ENCODE results near the gene ARHGDIB. TPM values are rescaled to one million over a fixed set of nuclear protein-coding genes. Genes with fewer than 3 reads are reported as not detected.

The ARHGDIB gene
- total RNA-seq, 1 donor from 2014 or later: 1,194 TPM

DNA sequence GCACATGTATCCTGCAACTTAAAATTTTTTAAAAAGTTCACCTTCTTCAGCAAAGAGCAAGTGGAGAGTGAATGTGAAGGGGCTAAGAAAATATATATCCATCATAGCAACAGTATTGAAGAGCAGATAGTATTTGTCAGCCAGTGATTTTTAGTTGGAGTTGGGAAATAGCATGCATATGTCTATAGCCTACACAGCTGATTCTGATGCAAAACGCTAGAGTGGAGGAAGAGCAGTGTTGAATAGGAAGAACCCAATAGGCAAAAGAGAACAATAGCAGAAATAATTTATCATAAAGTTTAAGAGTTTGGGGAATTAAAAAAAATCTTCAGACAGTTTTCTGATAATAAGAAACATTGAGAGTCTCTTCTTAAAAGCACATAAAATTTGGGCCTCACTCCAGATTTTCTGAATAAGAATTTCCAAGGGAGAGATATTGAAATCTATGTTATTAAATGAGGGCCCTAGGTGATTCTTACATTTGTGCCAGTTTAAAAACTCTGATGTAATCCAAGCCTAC lies 23.4 kb upstream of the ARHGDIB start:
- intact Hi-C loops (cut with micrococcal nuclease): no loop called here

DNA sequence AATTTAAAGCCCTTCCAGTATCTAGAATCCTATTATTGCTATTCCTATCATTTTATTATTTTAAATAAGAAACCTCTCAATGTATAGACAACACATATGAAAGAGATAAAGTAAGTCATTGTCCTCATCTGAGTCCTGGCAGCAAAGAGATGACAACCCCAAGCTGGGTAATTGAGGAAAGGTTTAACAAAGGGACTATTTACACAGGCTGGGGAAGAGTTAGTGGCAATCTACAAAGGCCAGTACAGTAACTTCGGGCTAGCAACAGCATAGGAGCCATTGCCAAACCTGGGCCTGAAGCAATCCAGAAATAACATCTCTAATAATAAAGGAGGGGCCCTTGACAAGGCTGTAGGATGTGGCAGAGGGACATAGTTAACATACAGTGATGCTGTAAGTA lies 22.6 kb upstream of the ARHGDIB start:
- intact Hi-C loops (cut with micrococcal nuclease): no loop called here

DNA sequence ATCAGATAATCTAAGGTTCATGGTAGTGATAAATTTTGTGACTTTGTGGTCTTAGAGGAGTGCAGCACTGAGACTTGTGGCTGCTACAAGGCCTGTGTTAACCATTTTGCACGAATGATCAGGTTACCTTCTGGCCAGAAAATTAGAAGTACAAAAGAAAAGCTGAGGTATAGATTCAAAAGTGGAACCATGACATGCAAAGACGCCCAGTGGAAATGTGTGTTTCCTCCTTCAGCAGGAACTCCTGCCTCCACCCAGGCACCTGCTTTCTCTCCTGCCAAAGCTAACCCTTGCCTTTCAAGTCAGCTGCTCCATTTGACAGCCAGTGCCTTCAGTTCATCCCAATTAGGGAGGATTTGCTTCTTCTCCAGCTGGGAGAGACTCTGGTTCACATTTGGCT lies 21.6 kb upstream of the ARHGDIB start:
- intact Hi-C loops (cut with micrococcal nuclease): no loop called here

DNA sequence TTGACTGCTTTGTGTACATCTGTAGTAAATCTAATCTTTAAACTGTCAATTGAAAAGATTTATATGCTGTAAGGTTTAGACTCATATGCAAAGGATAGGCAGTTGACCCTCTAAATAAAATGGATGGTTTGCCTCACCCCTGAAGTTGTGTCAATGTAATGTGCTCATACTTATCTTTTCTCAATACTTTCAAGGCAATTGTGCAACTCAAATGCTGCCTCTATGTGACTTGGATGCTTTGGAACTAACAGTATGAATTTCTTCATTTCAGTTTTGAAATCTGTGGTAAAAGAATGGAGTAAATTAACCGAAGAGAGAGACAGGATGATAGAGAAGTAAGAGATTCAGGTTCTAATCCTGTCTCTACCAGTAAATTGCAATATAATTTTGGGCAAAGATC lies 21.2 kb upstream of the ARHGDIB start:
- intact Hi-C loops (cut with micrococcal nuclease): no loop called here

DNA sequence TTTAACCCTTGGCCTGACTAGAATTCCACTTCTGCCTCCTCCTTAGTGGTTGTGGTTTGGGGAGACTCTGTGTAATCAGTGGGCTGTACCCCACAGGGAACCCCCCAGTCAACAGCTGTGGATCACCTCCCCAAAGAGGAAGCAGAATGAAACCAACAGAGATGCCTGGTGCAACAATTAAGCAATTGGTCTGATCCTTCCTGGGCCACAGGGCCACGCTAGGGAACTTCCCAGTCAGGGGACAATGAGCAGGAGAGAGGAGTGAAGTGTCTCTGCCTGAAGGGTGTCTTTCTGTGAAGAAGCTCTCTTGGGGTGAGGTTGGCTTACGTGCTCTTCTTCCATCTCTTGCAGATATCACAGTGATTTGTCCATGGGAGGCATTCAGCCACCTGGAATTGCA lies 19.6 kb upstream of the ARHGDIB start:
- intact Hi-C loops (cut with micrococcal nuclease): no loop called here

DNA sequence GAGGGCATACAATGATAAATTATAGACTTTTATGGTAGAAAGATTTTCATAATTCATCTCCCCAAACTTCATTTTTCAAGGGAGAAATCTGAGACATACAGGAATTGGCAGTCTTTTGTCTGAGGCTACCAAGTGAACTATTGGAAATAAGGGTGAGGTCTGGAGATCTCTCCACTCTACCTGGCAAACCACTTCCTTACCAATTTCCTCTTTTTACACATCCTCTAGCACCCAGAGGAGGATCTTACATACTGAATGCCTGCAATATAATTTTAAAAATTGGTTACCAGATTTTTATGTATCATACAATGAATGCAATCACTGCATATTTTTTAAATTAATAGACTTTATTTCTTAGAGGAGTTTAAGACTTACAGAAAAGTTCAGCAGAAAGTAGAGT lies 18.1 kb upstream of the ARHGDIB start:
- intact Hi-C loops (cut with micrococcal nuclease): loop anchor here (1.0 kb wide), 1 partner anchor 18 kb away; the partner anchor contains the start of gene ARHGDIB

DNA sequence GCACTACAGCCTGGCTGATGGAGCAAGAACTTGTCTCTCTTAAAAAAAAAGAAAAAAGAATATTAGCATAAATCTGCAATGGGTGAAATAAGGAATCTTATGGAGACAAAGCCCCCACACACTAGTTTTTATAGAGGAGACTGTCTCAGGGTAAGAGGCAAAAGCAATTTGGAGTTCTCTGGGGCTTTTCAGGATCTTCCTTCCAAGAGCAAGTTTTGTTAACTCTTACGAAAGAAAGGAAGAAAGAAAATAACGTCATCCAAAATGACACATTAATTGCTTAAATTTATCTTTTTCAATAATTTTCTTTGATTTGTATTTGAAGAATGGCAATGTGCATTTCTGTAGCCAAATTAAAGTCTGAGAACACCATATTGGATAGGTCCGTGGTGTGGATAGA lies 15.3 kb upstream of the ARHGDIB start:
- intact Hi-C loops (cut with micrococcal nuclease): no loop called here

DNA sequence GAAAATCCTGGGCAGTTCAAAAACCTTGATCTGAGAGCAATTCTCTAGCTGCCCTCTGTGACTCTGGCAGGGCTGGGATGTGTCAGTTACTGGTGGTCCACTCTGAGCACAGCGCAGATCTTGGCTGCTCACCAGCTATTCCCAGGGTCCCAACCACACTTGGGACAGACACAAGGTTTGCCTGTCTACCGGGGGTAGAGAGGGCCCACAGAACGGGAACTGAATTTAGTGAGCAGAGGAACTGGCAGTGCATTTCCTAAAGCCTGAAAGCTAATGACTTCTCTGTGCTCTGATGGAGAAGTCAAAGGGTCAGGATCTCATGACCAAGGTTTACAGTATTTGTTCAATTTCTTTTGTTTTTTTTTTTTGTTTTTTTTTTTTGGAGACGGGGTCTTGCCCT lies 14.1 kb upstream of the ARHGDIB start:
- intact Hi-C loops (cut with micrococcal nuclease): no loop called here

DNA sequence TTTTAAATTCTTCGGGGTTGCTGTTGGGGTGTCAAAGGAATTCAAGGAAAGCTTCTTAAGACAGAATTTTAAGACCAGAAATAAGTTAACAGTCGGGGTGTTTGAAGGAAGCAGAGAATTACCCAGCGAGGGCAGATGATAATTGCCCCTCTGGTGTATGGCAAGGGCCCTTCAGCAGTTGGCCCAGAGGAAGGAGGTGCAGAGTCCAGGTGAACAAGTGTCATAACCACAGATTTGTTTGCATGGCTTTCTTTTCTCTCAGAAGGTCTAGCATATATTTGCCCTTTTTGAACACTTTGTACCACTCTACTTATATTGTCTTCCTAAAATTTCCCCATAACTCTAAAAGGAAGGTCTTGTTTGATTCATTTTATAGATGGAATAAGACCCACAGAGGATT lies 13.2 kb upstream of the ARHGDIB start:
- intact Hi-C loops (cut with micrococcal nuclease): no loop called here

DNA sequence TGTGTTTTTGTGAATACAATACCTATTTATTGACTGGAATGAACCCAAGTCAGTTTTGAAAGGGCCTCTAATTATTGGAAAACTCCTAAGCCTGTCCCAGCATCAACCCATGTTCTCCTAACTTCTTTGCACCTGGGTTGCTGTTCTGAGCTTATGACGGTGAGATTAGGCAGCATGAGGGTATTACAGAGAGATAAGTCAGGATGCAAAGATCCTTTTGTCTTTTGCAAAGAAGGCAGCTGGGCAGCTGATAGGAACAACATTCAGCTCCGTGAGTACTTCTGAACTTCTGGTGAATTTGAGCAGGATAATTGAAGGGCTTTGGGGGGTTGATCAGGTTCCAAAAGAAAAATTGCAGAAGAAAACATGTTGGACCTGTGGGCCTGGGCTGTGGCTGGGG lies 11.4 kb upstream of the ARHGDIB start, which contains the start of gene PDE6H:
Gene PDE6H (plus strand): TSS at position 227 of the 400 bp plus-strand sequence. CDS start 4,971 bp downstream, outside the sequence.
- intact Hi-C loops (cut with micrococcal nuclease): no loop called here

DNA sequence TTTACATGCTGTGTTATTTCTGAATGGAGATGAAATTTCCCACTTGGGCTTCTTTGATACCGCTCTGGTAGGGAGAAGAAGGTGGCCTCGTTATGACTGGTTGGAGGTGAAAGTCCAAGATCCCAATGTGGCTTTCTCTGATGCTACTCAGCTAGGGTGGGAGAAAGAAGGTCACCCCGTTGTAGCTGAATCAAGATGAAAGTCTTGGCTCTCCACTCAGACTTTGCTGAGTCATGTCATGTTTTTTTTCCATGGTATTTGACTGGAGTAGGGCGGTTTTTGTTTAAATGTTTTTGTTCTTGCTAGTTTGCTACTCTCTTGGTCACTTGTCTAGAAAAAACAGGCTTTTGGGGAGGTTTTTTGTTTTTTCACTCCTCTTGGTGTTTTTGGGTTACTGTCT lies 9.1 kb upstream of the ARHGDIB start:
- intact Hi-C loops (cut with micrococcal nuclease): no loop called here

DNA sequence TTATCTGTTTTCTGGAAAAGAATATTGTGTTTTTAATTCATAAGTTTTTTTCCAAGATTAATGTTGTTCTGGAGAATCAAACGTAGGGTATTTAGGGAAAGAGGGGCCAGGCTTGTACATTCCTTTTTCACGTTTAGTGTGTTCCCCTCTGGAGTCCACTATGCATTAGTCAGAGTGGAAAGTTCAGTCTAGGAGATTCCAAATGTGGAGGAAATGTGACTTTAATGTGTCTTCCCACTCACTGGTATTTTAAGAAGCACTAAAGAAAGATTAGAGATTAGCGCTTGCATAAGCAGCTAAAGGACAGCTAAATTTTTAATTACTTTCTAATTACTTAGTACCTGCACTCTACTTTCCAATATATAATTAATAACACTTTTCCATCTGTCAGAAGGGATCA lies 7.1 kb upstream of the ARHGDIB start:
- intact Hi-C loops (cut with micrococcal nuclease): no loop called here

DNA sequence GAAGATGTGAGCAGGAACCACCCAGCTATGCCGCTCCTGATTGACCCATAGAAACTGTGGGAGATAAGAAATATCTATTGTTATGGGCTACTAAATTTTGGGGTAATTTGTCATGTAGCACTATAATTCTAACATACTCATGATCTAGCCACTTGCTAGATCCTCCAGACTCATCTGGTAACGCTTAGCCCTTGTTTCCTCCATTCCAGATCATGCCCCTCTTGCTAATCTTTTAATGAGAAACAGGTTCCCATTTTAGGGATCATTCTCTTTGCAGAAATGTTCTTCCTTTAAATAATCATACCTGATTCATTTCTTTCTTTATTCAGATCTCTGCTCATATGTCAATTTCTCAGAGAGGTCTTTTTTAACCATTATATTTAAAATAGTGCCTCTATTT lies 3.8 kb upstream of the ARHGDIB start:
- intact Hi-C loops (cut with micrococcal nuclease): no loop called here

DNA sequence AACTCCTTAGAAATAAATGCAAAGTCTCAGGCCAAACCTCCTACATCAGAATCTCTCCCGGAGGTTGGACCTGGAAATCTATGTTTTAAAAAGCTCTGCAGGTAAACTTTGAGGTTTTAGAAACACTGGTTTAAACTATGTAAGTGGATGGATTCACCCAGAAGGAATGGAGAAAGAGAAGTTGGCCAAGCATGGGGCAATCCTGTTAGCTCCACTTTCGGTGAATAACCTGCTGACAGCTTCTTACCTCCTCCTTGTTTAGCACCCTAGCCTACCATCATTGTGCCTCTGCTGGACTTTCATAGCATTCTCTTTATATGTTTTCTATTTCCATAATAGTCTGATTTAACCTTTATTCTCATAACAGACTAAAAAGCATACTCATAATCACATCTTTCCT lies 3.0 kb upstream of the ARHGDIB start:
- intact Hi-C loops (cut with micrococcal nuclease): loop anchor here (5.0 kb wide), 1 partner anchor 598 kb away; no protein-coding TSS in a partner anchor

DNA sequence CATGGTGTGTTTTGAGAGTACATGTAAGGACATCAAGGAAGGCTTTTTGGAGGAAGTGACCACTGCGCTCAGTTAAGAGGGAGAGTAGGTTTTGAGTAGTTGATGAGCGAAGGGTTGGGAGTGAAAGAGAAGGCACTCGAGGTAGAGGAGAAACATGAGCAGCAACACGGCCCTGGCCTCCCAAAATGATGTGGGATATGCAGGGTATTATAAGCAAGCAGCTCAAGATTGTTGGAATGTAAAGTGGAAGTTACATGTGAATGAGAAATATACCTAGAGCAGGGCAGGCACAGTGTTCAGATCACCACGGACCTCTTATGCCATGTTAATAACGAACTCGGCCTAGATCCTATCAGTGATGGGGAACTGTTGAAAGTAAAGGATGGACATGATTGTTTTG lies 2.1 kb upstream of the ARHGDIB start:
- intact Hi-C loops (cut with micrococcal nuclease): loop anchor here (5.0 kb wide), 1 partner anchor 599 kb away; no protein-coding TSS in a partner anchor

DNA sequence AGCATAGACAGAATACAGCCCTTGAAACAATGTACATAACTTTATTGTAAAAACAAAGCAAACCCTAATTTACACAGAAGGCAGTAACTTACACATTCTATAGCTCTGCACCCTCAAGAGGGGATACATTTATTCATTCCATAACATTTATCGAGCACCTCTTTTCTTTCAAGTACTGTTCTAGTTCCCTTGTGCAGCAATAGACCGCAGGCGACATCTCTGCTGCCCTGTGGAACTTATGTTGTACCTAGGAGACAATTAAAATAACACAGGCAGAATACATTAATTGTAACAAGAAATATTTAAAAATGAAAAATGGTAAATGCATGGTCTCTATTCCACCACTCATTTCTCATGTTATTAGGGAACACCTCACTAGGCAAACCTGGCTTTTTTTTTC lies 1.4 kb upstream of the ARHGDIB start:
- intact Hi-C loops (cut with micrococcal nuclease): loop anchor here (1.0 to 5.0 kb wide), 2 partner anchors 584 to 600 kb away; no protein-coding TSS in a partner anchor

DNA sequence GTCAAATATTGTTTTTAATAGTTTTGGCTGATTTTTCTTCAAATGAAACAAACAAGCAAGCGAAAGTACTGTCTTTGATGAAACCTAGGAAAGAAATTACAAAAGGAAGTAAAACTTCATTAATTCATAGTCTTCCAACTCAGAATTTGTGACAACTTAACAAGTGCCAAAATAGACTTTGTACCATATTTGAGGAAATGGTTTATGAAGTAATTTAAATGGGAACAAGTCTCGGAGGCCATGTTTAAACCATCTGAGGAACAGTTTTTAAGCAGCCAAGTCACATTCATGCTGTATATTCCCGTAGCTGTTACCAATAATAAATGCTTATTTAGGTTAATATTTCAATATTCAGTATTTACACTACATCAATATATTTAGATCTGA lies 745 bp upstream of the ARHGDIB start:
- intact Hi-C loops (cut with micrococcal nuclease): loop anchor here (1.0 to 5.0 kb wide), 2 partner anchors 584 to 600 kb away; no protein-coding TSS in a partner anchor

DNA sequence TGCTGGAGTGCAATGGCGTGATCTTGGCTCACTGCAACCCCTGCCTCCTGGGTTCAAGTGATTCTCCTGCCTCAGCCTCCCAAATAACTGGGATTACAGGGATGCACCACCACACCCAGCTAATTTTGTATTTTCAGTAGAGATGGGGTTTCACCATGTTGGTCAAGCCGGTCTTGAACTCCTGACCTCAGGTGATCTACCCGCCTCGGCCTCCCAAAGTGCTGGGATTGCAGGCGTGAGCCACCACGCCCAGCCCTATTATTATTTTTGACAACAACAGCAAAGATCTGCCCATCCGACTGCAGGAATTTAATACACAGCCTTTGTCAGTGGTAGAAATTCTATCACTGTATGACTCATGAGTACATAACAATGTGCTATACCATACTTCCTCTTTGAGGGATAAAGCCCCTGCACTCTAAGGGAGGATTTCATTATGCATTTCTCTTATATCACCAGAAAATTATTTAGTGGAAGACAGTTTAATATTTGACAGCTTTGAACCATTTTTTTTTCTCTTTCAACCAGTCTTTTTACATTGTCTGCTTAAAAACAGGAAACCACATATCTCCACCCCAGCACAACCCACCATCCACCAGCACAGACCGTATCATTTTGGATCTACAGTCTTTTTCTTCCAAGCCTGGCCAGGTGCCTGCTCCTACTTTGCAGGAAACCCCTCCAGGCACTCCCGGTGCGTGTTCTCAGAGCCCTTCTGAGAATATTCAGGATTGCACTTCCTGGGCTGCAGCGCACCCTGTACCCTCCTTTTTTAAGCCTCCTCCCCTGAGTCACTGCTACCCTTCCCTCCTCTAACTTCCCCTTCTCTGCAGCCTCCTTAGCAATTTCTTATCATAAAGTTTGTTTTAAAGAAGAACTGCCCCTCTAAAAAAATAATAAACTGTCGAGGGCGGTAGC lies 594 bp downstream of the ARHGDIB start:
- intact Hi-C loops (cut with micrococcal nuclease): loop anchor here (1.0 to 5.0 kb wide), 12 partner anchors 9 to 921 kb away; partner anchors contain the start of genes C12orf60, STRAP and WBP11

DNA sequence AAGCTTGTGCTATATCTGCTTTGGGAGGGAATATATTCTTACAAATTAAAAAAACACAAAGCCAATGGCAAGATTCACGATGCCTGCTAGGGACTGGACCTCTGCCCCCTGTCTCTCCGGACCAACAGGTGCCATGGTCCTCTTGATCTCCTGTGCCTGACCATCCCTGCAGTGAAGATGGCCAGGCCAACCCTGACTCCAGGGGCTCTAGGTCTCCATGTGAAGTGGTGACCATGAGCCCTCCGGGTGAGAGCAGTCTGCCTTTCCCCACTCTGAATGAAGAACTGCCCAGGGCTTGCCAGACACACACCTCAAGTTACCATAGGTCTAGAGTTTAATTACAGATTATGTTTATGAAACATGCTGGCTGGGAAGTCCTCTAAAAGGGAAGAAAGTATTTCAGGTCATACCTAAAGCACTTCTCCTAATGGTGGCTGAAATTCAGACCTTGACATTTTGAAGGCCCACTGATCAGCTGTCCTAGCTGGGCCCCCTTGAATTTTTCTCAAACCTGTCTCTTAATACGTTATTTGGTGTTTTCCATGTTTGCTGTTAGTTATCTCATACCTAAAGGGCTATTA lies 1.4 kb downstream of the ARHGDIB start:
- intact Hi-C loops (cut with micrococcal nuclease): loop anchor here (2.0 to 10.0 kb wide), 5 partner anchors 593 to 825 kb away; partner anchors contain the start of gene EPS8

DNA sequence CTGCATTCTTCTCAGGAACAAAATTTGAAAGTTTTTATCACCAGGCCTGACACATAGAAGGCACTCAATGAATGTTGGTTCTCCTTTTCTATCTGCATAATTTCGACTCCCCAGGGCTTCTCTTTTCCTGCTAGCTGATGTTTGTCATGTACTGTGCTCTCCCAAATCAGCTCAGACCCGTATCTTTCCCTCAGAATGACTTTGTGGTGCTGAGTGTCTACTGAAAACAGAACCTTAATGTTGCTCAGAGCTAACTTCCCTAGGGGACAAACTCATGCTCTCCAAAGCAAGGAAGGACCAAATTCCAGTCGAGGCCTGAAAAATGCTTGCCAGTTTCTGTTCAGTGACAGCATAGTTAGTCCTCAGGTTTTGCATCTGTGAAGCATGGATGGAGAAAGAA lies 1.9 kb downstream of the ARHGDIB start:
- intact Hi-C loops (cut with micrococcal nuclease): loop anchor here (5.0 to 10.0 kb wide), 2 partner anchors 743 to 825 kb away; partner anchors contain the start of gene EPS8

DNA sequence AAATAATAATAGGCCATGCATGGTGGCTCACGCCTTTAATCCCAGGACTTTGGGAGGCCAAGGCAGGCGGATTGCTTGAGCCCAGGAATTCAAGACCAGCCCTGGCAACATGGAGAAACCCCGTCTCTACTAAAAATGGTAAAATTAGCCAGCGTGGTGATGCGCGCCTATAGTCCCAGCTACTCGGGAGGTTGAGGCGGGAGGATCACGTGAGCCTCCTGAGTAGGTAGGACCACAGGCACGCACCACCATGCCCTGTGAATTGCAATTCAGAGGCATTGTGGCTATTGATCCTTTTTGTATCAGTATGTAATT lies 2.3 kb downstream of the ARHGDIB start:
- intact Hi-C loops (cut with micrococcal nuclease): loop anchor here (5.0 to 10.0 kb wide), 2 partner anchors 743 to 826 kb away; partner anchors contain the start of gene EPS8

Measured in T-helper 1 cell treated with Interleukin-12 subunit alpha and Interleukin-12 subunit beta and Interleukin-4 antibody, amounts not matched to agents 30 ng/mL and 1 ng/mL, for 36 hours (primary cell).